ENCODE data around the gene MBD2.
A peak's percentile ranks its signal among the peaks of the same experiment; 100 is the strongest.

The MBD2 gene, protein sequence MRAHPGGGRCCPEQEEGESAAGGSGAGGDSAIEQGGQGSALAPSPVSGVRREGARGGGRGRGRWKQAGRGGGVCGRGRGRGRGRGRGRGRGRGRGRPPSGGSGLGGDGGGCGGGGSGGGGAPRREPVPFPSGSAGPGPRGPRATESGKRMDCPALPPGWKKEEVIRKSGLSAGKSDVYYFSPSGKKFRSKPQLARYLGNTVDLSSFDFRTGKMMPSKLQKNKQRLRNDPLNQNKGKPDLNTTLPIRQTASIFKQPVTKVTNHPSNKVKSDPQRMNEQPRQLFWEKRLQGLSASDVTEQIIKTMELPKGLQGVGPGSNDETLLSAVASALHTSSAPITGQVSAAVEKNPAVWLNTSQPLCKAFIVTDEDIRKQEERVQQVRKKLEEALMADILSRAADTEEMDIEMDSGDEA

DNA sequence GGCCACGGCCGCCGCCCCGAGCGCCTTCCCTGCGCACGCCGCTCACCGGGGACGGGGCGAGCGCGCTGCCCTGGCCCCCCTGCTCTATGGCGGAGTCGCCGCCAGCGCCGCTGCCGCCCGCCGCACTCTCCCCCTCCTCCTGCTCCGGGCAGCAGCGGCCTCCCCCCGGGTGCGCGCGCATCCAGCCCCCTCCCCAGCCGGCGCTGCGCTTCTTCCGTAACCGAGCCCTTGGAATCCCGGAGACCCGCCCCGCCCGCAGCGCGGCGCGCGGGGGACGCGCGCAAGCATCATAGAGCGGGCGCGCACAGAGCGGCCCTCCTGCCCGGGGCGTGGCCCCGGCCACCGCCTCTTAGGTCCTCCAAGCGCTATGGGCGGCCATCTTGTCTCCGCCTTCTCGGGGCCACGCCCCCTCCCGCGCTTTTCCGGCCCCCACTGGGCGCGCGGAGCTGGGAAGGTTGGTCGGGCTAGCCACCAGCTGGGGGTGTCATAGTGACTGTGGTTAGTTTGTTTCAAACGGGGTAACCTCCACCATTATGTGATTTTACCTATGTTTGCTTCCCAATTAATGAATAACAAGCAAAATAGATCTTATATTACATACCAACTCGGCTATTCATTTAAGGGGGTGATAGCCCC is at the start of gene MBD2:
MBD2 (minus strand) TSS at position 291 of the 636 bp plus-strand sequence; CDS start at position 181, 110 bp downstream.
- TF ChIP-seq, protein P1, sequence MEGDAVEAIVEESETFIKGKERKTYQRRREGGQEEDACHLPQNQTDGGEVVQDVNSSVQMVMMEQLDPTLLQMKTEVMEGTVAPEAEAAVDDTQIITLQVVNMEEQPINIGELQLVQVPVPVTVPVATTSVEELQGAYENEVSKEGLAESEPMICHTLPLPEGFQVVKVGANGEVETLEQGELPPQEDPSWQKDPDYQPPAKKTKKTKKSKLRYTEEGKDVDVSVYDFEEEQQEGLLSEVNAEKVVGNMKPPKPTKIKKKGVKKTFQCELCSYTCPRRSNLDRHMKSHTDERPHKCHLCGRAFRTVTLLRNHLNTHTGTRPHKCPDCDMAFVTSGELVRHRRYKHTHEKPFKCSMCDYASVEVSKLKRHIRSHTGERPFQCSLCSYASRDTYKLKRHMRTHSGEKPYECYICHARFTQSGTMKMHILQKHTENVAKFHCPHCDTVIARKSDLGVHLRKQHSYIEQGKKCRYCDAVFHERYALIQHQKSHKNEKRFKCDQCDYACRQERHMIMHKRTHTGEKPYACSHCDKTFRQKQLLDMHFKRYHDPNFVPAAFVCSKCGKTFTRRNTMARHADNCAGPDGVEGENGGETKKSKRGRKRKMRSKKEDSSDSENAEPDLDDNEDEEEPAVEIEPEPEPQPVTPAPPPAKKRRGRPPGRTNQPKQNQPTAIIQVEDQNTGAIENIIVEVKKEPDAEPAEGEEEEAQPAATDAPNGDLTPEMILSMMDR (IDR thresholded peaks at IDR 0.05; ENCODE audit: low read depth, low read length): peak; percentile 25
- peak; percentile 97 for DNase-seq (ENCODE audit: low read depth, low spot score)
- in situ Hi-C loops (cut with HindIII; ENCODE audit: low sequenced_read_pairs): no loop called here
- peak within 1 kb of the TSS; percentile 85 for H3K4me3 ChIP-seq (ENCODE audit: low read depth, low read length)

DNA sequence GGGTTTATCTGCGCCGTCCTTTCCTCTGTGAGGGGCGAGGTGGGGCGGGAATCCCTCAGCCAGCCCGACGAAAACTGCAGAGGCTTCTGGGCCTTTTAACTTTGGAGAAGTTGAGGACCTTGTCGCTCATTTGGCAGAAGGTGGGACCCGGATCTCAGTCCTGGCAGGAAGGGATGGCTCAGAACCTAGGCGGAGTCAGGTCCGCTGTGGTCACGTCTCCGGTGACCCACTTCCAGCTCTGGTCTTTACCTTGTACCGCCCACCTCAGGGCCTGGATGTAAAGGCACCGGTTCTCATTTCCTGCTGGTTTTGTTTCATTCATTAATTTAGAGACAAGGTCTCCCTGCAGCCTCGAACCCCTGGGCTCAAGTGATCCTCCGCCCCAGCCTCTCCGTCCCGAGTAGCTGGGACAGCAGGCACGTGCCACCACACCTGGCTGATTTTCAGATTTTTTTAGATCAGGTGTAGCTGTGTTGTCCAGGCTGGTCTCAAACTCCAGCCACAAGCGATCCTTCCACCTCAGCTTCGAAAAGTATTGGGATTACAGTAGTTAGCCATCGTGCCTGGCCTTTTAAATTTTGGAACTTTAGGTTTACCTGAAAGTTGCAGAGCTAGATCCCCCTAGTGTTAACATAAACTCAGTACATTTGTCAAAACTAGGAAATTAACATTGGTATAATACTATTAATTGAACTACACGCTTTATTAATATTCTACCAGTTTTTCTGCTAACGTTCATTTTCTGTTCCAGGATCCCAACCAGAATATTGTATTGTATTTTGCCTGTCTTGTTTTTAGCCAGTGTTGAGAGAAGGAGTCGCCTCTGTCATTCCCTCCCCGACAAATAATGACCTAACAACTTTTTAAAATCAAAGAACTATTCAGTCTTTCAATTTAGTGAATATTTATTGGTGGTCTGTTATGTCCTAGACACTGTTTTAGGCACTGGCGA is 45.7 kb upstream of the MBD2 start:
- in situ Hi-C loops (cut with HindIII; ENCODE audit: low sequenced_read_pairs): no loop called here

DNA sequence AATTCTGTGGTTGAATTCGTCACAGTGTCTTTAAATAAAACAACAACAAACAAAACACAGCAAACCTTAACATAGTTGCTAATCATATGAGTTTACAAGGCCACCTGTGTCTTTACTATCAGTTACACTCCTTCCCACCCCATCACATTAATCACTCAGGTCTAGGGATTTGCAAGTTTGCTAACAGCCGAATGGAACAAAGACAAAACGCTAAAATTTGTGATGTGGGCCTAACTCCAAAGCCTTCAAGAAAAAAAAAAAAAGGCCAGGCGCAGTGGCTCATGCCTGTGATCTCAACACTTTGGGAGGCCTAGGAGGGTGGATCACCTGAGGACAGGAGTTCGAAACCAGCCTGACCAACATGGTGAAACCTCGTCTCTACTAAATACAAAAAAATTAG is 44.3 kb upstream of the MBD2 start:
- in situ Hi-C loops (cut with HindIII; ENCODE audit: low sequenced_read_pairs): no loop called here
- no peak for DNase-seq (ENCODE audit: low read depth, low spot score)
- TF ChIP-seq, protein P1 (IDR thresholded peaks at IDR 0.05; ENCODE audit: low read depth, low read length): no peak
- peak overlapping the region; percentile 72 for H3K4me3 ChIP-seq (ENCODE audit: low read depth, low read length)

More for the DNA sequence above, 45.7 kb upstream of the MBD2 start:
- H3K4me3 ChIP-seq (ENCODE audit: low read depth, low read length): peak overlapping the region; percentile 72
- TF ChIP-seq, protein P1 (IDR thresholded peaks at IDR 0.05; ENCODE audit: low read depth, low read length): peak; percentile 49
- peak; percentile 47 for DNase-seq (ENCODE audit: low read depth, low spot score)

DNA sequence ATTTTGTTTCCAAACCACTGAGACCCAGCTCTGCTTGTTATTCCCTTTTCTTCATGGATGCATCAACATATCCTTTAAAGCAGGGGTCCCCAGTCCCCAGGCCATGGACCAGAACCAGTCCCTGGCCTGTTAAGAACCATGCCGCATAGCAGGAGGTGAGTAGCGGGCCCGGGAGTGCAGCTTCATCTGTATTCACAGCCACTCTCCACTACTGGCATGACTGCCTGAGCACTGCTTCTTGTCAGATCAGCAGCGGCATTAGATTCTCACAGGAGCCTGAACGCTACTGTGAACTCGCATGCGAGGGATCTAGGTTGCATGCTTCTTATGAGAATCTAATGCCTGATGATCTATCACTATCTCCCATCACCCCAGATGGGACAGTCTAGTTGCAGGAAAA is 43.2 kb upstream of the MBD2 start:
- TF ChIP-seq, protein P1 (IDR thresholded peaks at IDR 0.05; ENCODE audit: low read depth, low read length): no peak
- DNase-seq (ENCODE audit: low read depth, low spot score): no peak
- in situ Hi-C loops (cut with HindIII; ENCODE audit: low sequenced_read_pairs): no loop called here
- H3K4me3 ChIP-seq (ENCODE audit: low read depth, low read length): no peak overlapping the region

DNA sequence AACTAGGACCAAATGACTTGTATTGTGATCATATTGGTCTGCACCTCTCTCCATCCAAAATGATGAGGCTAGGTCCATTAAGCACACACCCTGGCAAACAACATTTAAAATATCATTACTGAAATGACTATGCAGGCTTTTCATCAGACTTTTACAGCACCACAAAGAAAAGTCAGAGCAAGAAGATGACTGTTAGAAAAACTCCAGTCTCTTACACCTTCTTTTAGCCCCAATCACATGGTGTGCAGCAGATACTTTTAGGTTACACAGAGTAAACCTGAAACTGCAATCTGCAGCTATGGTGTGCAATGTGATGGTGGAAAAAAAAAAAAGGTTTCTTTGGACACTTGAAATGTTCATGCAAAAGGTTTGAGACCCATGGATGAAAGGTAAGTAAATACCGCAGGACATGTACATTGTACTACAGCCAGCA is 39.5 kb upstream of the MBD2 start:
- no peak for DNase-seq (ENCODE audit: low read depth, low spot score)
- in situ Hi-C loops (cut with HindIII; ENCODE audit: low sequenced_read_pairs): no loop called here
- TF ChIP-seq, protein P1 (IDR thresholded peaks at IDR 0.05; ENCODE audit: low read depth, low read length): no peak
- no peak overlapping the region for H3K4me3 ChIP-seq (ENCODE audit: low read depth, low read length)

DNA sequence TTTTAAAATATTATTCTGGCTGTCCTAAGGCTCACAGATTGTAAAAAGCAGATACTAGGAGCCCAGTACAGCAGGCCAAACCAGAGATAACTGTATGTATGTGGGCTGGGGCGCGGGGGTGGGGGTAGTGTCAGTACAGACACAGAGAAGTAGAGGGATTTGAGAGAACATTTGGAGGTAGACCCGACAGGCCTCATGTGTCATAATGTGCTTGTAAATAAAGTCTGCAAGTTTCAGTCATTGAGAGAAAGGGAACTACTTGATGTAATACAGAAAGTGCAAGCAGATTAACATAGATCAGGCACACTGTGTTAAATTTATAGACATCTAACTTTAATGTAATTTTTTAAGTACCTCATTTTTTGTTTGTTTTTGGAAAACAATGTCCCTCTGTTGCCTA is 37.4 kb upstream of the MBD2 start:
- TF ChIP-seq, protein P1 (IDR thresholded peaks at IDR 0.05; ENCODE audit: low read depth, low read length): no peak
- in situ Hi-C loops (cut with HindIII; ENCODE audit: low sequenced_read_pairs): no loop called here
- no peak overlapping the region for H3K4me3 ChIP-seq (ENCODE audit: low read depth, low read length)
- DNase-seq (ENCODE audit: low read depth, low spot score): no peak
